ENCODE measurements around the gene TCF7L1.
A peak's percentile ranks its signal among the peaks of the same experiment; 100 is the strongest.

The TCF7L1 gene

DNA sequence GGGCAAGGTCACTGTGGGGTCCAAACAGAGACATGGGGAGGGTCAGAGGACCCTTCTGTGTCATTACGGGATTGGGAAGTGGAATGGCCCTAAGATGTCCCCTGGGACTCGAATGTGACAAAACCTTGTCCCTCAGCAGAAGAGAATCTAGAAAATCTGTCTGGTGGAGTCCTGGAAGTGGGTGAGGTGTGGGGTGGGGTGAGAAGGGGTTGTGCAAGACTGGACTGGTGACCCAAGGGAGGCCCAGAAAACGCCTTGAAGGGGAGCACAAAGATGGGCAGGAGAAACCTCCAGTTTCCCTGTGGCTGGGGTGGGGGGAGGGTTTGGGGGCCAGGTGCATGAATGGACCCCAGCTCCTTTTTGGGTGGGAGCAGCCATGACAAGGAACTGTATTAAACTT is 79.6 kb downstream of the TCF7L1 start:
- H3K4me3 ChIP-seq (ENCODE audit: low read depth, low read length) = no peak overlapping the region
- DNase-seq (ENCODE audit: low read depth) = no peak

DNA sequence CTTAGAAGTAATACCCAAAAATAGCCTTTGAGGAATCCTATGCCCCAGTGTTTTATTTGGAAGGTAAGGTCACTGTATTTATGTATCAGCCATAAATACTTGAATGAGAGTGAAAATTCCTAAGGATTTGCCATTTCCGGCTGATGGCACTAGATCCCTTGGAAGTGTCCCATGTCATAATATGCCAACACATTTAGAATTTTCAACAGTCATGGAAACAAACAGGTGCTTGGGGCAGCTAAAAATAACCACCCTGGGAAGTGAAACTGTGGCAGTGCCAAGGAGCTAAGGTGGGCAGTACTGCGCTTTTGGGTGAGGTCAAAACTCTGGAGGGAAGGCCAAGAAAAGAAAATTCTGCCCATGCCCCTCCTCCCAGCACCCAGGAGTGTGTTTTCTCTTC is 80.2 kb downstream of the TCF7L1 start:
- no peak overlapping the region for H3K4me3 ChIP-seq (ENCODE audit: low read depth, low read length)
- no peak for DNase-seq (ENCODE audit: low read depth)

DNA sequence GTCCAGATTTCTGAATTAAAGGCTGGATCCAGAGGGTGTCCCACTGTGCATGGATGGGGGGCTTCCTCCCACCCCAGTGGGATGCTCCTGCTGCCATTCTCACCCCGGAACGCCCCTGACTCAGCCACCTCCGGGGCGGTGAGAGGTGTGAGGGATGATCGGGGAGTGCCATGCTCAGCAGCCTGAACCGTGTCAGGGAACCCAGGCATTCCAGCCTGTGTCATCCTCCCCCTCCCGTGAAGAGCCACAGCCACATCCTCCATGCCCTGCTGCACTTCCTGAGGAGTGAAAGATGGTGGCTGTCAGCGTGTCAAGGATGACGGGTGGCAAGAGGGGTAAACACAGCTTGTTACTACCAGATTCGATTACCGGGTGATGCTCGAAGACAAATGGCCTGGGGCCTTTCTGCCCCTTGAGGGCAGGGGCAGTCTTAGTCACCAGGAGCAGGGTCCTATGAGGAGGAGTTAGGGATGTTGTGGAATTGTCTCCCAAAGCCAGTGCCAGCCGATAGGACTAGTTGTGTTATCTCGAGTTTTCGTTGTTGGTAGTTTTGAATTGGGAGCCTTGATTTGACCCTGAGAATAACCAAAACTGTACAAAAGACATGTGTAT is 80.8 kb downstream of the TCF7L1 start:
- no peak for DNase-seq (ENCODE audit: low read depth)
- no peak overlapping the region for H3K4me3 ChIP-seq (ENCODE audit: low read depth, low read length)

DNA sequence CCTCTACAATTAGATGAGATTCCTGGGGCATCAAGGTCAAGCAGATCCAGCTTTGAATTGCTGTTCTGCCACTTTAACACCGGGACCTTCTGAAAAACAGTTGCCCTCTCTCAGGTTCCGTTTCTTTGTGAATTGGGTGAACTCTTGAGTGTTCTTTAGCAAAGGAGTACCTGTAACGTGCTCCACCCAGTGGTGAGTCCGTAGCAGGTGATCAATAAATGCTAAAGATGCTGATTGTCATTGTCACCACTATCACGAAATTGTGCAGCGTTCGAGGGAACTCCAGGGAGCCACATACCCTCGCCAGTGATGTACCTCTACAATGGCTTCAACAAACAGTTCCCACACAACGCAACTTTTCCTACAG is 81.9 kb downstream of the TCF7L1 start:
- DNase-seq (ENCODE audit: low read depth) = no peak
- H3K4me3 ChIP-seq (ENCODE audit: low read depth, low read length) = no peak overlapping the region

DNA sequence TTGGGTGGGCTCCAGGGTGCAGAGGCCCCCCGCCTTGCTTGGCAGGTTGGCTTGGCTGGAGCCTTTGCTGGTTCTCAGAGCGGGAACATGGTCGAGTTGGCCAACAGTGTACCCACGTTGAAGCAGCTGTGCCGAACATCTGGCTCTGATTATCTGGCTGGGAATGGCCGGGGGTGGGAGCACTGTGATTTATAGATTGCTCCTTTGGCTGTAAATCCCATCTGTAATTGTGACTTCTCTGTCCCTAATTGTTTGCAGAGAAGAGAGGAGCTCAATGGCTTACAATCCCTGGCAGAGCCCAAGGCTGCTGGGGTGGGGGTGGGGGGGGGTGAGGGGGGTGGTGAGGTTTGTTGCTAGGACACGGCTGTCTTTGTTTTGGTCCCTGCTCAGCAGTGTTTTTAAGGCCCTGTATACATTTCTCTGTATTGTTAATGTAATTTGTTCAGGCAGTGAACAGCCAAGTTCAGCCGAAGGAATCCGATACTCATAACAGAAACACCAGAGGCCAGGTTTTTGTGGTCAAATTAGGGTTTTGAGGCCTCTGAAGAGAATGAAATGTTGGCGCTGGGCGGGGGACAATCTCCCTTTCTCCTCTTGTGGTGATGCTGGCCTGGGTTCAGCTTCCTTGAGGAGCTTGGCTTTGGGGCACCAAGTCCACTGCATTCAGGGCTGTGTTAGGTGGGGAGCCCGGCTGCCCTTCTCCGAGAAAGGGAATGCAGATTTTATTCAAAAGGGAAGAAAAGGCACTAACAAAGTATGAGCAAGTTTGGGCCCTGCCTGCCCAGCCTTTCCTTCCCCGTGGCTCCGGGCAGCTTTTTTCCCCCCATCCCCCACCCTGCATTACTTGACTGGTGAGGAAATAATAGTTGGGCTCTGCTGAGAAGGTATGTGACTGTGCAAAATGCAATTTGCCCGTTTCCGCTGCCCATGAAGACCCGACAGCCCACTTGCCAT is 82.5 kb downstream of the TCF7L1 start:
- peak; percentile 67 for DNase-seq (ENCODE audit: low read depth)
- H3K4me3 ChIP-seq (ENCODE audit: low read depth, low read length) = no peak overlapping the region

DNA sequence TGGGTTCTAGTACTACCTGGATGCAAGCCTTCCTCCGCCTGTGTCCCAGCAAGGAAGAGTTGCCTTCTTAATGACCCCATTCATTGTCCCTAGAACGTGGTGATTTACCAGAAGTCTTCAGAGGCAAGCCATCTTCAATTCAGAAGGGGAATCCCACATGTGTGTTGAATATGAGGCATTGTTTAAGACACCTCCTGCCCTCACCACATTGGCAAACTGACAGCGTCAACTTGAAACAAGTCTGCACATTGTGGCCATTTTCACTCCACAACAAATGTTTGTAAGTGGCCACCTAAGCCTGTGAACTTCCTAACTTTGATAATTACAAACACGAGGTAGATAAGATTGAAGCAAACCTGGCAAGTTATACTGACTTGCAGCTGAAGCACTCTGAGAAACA is 83.7 kb downstream of the TCF7L1 start:
- no peak for DNase-seq (ENCODE audit: low read depth)
- H3K4me3 ChIP-seq (ENCODE audit: low read depth, low read length) = no peak overlapping the region

DNA sequence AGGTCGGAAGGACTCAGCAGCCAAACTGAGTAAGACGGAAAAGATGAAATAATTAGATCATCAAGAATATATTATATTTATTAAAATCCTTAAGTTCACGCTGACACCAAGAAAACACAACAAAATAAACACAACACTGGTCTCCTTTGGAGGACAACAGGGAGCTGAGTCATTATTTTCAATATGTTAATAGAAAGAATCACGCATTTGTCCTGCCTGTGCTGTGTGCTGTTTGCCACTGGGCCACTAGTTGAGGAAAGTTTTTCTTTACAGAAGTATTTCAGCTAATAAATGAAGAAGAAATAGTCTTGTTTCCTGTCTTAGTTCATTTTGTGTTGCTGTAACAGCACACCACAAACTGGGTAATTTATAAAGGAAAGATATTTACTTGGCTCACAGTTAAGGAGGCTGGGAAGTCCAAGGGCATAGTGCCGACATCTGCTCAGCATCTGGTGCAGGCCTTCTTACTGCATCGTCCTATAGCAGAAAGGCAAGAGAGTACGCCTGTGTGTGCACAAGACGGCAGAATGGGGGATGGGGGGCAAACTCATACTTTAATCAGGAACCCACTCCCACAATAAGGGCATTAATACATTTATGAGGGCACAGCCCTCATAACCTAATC is 88.0 kb downstream of the TCF7L1 start:
- no peak for DNase-seq (ENCODE audit: low read depth)
- H3K4me3 ChIP-seq (ENCODE audit: low read depth, low read length) = no peak overlapping the region

DNA sequence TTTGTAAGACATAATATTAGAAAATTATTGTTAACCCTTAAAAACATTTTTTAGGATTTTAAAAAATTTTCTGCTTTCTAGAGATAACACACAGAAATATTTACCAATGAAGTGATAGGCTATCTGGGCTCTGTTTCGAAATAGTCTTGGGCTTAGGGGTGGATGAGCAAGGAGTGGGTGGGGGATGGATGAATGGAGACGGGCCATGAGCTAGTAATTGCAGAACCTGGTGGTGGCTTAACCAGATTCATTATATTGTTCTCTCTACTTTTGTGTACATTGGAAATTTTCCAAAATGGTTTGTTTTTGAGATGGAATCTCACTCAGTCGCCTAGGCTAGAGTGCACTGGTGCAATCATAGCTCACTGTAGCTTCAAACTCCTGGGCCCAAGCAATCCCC is 89.6 kb downstream of the TCF7L1 start:
- H3K4me3 ChIP-seq (ENCODE audit: low read depth, low read length) = no peak overlapping the region
- DNase-seq (ENCODE audit: low read depth) = no peak

DNA sequence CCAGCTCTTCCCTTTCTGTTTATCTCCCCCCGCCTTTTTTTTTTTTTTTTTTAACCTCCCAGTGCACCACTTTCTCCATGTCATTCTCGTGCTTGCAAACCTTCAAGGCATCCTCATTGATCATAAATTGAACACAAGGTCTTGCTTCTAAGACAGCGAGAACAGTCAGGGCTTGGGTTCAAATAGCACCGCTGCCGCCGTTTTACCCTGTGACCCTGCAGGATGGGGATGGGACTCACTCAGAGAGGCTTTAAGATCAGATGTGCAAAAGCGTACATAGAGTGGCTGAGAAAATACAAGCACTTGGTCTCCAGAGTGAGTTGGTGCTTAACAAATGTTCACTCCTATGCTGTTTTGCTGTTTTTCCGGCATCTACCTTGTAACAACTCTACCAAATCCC is 93.6 kb downstream of the TCF7L1 start:
- no peak overlapping the region for H3K4me3 ChIP-seq (ENCODE audit: low read depth, low read length)
- no peak for DNase-seq (ENCODE audit: low read depth)

DNA sequence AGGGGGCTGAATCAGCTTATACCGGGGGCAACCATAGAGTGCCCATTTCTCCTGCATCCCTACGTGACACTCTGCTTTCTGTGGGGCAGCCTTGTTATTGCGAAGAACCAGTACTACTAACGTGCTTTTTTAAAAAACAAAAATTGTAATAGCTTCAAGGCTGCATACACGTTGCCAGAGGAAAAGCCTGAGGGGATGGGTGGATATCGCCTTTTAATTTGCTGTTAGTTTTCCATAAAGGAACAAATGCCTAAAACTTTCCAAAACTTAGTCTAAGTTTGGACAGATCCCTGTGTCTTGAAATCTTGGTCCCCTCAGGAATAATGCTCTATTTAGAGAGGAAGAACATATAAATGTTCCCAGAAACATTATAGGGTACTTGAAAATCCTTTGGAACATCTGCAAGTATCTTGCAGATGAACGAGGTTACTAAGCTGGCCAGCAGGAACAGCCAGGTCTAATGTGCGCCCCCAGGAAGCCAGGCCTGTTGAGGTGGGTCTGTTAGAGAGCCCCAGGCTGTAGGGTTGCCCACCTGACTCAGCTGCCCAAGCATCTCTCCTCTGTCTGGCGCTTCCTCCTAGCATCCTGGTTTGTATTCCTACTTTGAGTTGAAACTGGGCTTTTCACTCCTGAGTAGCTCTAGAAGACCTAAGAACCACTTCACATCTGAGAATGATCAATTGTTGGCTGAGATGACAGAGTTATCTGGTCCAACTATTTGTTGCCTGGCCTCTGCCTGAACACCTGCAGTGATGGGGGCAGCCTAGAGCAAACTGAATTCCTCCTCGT is 97.7 kb downstream of the TCF7L1 start:
- H3K4me3 ChIP-seq (ENCODE audit: low read depth, low read length) = no peak overlapping the region
- no peak for DNase-seq (ENCODE audit: low read depth)

DNA sequence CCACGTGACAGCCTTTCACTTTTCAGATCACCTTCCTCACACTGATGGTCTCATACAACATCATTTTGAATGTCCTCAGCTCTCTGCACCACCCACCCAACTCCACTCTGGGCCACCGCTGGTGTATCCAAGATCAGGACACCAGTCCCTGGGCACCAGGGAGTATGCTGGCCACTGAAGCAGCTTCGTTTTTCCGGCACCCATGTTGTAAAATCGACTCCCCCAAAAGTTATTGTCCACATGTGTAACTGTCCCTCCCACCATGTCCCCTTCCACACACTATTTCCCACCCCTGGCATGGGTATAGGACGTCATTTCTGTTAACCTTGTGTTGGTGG is 98.2 kb downstream of the TCF7L1 start:
- DNase-seq (ENCODE audit: low read depth) = no peak
- H3K4me3 ChIP-seq (ENCODE audit: low read depth, low read length) = no peak overlapping the region

DNA sequence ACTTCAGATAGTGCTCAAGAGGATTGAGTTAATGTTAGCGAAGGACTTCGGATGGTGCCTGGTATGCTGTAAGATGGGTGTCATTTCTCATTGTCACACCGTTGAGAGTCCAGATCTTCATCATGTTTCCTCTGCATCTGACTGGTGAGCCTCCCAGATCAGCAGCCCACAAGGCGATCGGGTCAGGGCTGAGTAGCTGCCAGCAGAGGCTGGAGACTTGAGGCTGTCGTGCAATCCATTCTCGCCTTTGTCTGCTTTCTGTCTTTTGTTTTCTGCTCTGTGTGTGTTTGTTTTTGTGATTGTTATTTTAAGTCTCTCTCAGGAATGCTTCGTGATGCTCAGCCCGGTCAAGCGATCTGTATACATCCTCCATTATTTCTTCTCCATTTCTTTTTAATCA is 98.8 kb downstream of the TCF7L1 start:
- no peak for DNase-seq (ENCODE audit: low read depth)
- no peak overlapping the region for H3K4me3 ChIP-seq (ENCODE audit: low read depth, low read length)

DNA sequence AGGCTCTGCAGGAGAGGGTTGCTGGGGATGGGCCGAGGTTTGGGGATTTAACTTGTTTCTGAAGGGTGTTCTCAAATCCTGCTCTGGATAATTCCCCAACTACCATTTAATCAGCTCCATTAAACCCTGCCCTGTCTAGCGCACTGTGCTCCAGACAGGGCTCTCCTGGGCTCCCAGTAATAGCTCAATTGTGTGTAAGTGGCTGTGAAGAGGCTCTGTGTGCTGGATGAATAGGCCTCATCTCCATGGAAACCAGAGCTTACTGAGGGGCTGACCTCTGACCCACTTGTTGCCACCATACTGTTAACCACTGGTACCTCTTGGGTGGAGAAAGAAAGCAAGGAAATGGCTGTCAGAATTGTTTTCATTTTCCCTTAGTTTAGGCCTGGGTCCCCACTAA is 101.7 kb downstream of the TCF7L1 start:
- no peak overlapping the region for H3K4me3 ChIP-seq (ENCODE audit: low read depth, low read length)

DNA sequence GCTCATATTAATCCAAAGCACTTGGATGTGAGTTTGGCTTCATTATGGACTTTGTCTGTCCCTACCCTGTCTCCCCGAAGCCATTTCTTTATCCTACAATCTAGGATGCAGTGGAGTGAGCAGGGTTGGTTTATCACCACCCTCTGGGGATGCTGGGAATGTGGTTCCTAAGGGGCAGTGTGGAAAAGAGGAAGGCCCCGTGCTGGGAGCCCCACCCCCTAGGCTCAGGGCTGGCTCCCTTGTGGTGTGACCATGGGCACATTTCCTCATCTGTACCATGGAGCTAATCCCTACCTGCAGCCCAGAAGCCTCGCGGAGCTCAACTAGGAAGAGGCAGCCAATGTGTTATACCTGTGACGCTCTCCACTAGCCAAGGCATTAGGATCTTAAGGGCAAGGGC is 102.1 kb downstream of the TCF7L1 start:
- DNase-seq (ENCODE audit: low read depth) = no peak
- H3K4me3 ChIP-seq (ENCODE audit: low read depth, low read length) = no peak overlapping the region

More for the DNA sequence above, 101.7 kb downstream of the TCF7L1 start:
- DNase-seq (ENCODE audit: low read depth) = no peak

DNA sequence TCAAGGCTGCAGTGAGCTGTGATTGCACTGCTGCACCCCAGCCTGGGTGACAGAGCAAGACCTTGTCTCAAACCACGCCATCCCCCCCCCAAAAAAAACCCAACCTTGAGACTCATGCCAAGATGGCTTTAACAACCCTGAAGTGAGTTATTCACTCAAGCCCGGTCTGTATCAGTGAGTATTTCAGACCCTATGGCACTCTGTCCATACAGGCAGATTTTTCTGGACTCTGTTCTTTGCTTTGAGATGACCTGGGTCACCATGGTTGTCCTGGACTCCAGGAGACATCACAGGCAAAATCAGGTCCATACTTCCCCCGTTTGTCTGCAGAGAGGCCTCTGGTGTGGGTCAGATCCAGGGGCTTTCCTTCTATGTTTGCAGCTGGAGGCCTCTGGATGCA is 102.9 kb downstream of the TCF7L1 start:
- no peak for DNase-seq (ENCODE audit: low read depth)
- no peak overlapping the region for H3K4me3 ChIP-seq (ENCODE audit: low read depth, low read length)

DNA sequence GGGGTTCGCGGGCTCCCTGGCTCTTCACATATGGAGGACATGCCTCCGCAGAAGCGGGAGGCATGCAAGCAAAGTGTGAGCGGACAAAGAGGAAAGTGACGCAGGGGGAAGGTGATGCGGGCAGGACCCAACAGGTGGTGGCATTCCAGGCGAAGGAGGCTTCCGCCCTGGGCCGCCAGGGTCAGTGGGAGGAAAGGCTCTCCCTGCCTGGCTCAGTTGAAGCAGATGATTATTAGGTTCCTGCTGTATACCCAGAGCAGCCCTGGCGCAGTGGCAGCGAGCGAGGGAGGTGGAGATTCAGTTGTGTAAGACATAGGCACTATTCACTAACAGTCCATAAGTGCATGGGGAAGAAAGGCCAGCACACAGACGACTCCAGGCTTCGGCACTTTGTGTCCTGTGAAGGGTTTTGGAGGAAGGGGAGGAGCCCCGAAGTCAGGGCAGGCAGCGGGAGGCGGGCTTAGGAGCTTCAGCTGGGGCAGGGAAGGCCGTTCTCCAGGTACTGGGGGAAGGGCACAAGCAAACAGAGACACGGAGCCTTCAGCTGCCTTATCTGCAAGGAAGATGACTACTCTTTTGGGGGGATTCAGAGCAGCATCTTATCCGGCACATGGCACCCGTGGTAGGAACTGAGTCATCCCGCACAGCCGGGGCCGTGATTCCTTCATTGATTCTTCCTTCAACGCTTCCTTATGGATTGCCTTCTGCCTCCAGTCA is 104.8 kb downstream of the TCF7L1 start:
- DNase-seq (ENCODE audit: low read depth) = no peak
- no peak overlapping the region for H3K4me3 ChIP-seq (ENCODE audit: low read depth, low read length)

DNA sequence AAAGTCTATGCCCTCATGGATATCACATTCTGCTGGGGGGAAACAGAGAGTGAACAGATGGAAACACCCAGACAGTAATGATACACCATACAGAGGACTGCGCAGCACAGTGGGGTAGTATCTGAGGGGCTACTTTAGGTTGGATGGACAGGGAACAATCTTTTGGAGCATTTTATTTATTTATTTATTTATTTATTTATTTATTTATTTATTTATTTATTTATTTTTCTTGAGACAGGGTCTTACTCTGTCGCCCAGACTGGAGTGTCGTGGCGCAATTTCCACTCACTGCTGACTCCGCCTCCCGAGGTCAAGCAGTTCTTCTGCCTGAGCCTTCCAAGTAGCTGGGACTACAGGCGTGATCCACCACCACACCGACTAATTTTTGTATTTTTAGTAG is 105.4 kb downstream of the TCF7L1 start:
- no peak for DNase-seq (ENCODE audit: low read depth)
- no peak overlapping the region for H3K4me3 ChIP-seq (ENCODE audit: low read depth, low read length)

DNA sequence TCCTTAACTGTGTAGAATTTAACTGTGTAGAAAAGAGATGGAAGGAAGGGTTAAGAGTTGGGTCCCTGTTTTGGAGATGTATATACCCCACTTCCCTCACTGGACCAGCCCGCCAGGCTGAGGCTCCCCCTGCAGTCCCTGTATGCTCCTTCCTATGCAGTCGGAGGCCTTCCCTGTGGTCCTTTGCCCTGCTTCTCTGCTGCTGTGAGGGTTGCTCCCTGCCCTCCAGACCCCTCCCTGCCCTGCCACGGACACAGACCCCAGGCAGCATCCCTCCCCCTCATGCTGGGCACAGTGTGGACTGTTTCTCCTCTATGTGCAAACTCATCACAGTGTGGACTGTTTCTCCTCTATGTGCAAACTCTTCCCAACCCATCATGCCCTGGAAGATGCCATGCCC is 105.9 kb downstream of the TCF7L1 start:
- DNase-seq (ENCODE audit: low read depth) = no peak
- H3K4me3 ChIP-seq (ENCODE audit: low read depth, low read length) = no peak overlapping the region

DNA sequence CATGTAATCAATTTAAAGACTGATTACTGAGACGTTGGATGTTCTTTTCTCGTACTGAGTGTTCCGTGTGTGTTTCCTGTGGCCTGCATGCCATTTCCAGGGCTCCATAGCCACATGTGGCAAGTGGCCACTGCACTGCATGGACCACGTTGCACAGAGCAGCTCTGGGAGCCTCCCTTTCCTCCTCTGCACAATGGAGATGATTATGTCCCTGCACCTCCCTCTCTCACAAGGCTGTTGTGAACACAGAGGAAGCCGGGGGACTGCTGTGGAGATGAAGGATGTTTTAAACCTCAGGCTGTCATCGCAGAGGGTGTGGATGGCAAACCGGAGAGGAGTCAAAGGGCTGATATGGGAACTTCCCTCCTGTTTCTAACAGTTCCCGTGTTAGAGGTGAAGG is 106.9 kb downstream of the TCF7L1 start:
- no peak overlapping the region for H3K4me3 ChIP-seq (ENCODE audit: low read depth, low read length)
- DNase-seq (ENCODE audit: low read depth) = no peak
